Endothelial cell of umbilical vein (primary cell): ENCODE data around the gene SLC1A7. TPM values are rescaled to one million over a fixed set of nuclear protein-coding genes. Genes with fewer than 3 reads are reported as not detected.

Source experiments
- BruUV-seq: library from RNA; stranded (reverse); fragments of 400-500 nt; replicated peaks from 2 replicates; lab custom pipeline; 2021; lab: Mats Ljungman, UMichigan
- CTCF ChIA-PET: fragments of 300-600, 350-600 bp; sonication (Branson Sonifier 250); formaldehyde crosslinking; loops from one replicate; lab custom pipeline; 2021; ENCODE audit warnings: antibody characterized with exemption, inconsistent platforms; lab: Charles Lee
- POLR2A ChIA-PET: fragments of 300-600, 350-600 bp; sonication (Branson Sonifier 250); formaldehyde crosslinking; loops from one replicate; lab custom pipeline; 2021; ENCODE audit warnings: antibody characterized with exemption, inconsistent platforms; lab: Charles Lee
- DNase-seq: peaks from one replicate; pipeline ENCODE4 v3.0.0-alpha.2; 2011; ENCODE audit warnings: low read depth, low spot score
- FAIRE-seq: peaks from 2 replicates; lab custom pipeline; 2011; peaks lifted over from hg19 to GRCh38; lab: Jason Lieb, UNC
- H2AFZ ChIP-seq: 2 replicates; pipeline ENCODE4 v1.6.0; 2012; ENCODE audit warnings: low read depth, low read length, control low read depth, inconsistent platforms
- H3K27ac ChIP-seq: 2 replicates; pipeline ENCODE4 v1.5.1; 2011; ENCODE audit warnings: low read depth, mild to moderate bottlenecking, control low read depth, low read length, moderate library complexity; ENCODE audit not compliant: insufficient read depth
- H3K27me3 ChIP-seq, 2 experiments: 2 replicates each; pipeline versions ENCODE4 v1.6.0 to v1.6.1; 2011; ENCODE audit warnings: low read length in 2 of 2, mixed read lengths in 1 of 2; ENCODE audit not compliant: control insufficient read depth in 2 of 2, insufficient read depth in 2 of 2
- H3K36me3 ChIP-seq, 2 experiments: 2 replicates in 1 of 2; 3 replicates in 1 of 2; pipeline ENCODE4 v1.5.1; 2011; ENCODE audit warnings: low read length in 2 of 2, mild to moderate bottlenecking in 1 of 2, moderate library complexity in 1 of 2; ENCODE audit not compliant: control insufficient read depth in 2 of 2, insufficient read depth in 2 of 2; ENCODE audit errors: extremely low read depth in 1 of 2
- H3K4me1 ChIP-seq: 3 replicates; pipeline ENCODE4 v1.5.1; 2011; ENCODE audit warnings: mild to moderate bottlenecking, low read length; ENCODE audit not compliant: control insufficient read depth, insufficient read depth; ENCODE audit errors: extremely low read depth
- H3K4me2 ChIP-seq: 2 replicates; pipeline ENCODE4 v1.6.1; 2011; ENCODE audit warnings: low read length, control low read depth, mixed read lengths; ENCODE audit not compliant: insufficient read depth
- H3K4me3 ChIP-seq, 3 experiments: fragments of 200-600 bp in 1 of 3; sonication (generic), shearing (Covaris generic) in 1 of 3; replicated peaks in 1 of 3; 2 replicates each; pipeline ENCODE4 v1.5.1; 2011 to 2016; ENCODE audit warnings: control low read depth in 3 of 3, low read length in 3 of 3, mild to moderate bottlenecking in 2 of 3, inconsistent platforms in 1 of 3, low read depth in 1 of 3, moderate library complexity in 1 of 3; ENCODE audit not compliant: insufficient read depth in 1 of 3
- H3K79me2 ChIP-seq: 2 replicates; pipeline ENCODE4 v1.6.0; 2012; ENCODE audit warnings: low read length, inconsistent platforms; ENCODE audit not compliant: control insufficient read depth, insufficient read depth
- H3K9ac ChIP-seq: replicated peaks from 2 replicates; pipeline ENCODE3; 2011; ENCODE audit warnings: low read length, control low read depth; ENCODE audit not compliant: insufficient read depth; ENCODE audit errors: extremely low read depth
- H3K9me1 ChIP-seq: replicated peaks from 3 replicates; pipeline ENCODE4 v1.6.0; 2011; ENCODE audit warnings: mild to moderate bottlenecking, low read length; ENCODE audit not compliant: control insufficient read depth, insufficient read depth; ENCODE audit errors: extremely low read depth
- H3K9me3 ChIP-seq: replicated peaks from 2 replicates; pipeline ENCODE4 v1.5.1; 2012; ENCODE audit warnings: low read length, inconsistent platforms; ENCODE audit not compliant: control insufficient read depth, insufficient read depth
- H4K20me1 ChIP-seq: replicated peaks from 2 replicates; pipeline ENCODE3; 2011; ENCODE audit warnings: mild to moderate bottlenecking, low read length; ENCODE audit not compliant: control insufficient read depth, insufficient read depth; ENCODE audit errors: extremely low read depth
- EZH2 ChIP-seq: IDR thresholded peaks from 2 replicates; pipeline ENCODE4 v1.6.1; 2012; ENCODE audit warnings: borderline replicate concordance, low read depth, mild to moderate bottlenecking, moderate library complexity, low read length, inconsistent platforms; ENCODE audit not compliant: severe bottlenecking
- FOS ChIP-seq: IDR thresholded peaks from 2 replicates; pipeline ENCODE4 v1.6.1; 2011; ENCODE audit warnings: mild to moderate bottlenecking, low read length, moderate library complexity, borderline replicate concordance; ENCODE audit not compliant: insufficient read depth
- GATA2 ChIP-seq: IDR thresholded peaks from 2 replicates; pipeline ENCODE4 v1.7.0; 2011; ENCODE audit warnings: low read depth, mild to moderate bottlenecking, moderate library complexity, mixed read lengths, low read length; ENCODE audit not compliant: insufficient read length, insufficient read depth
- JUN ChIP-seq: IDR thresholded peaks from 2 replicates; pipeline ENCODE4 v1.6.1; 2011; ENCODE audit warnings: borderline replicate concordance, low read depth; ENCODE audit not compliant: insufficient read length, insufficient read depth
- MYC ChIP-seq: IDR thresholded peaks from one replicate; pipeline ENCODE4 v1.6.1; 2011; ENCODE audit warnings: mild to moderate bottlenecking, low read depth, low read length
- POLR2A ChIP-seq: IDR thresholded peaks from 2 replicates; pipeline ENCODE4 v1.6.1; 2012; ENCODE audit warnings: low read depth, mild to moderate bottlenecking, control low read depth, low read length
- dilution Hi-C: fragments of 300-500 bp; cut with MboI; formaldehyde crosslinking; loops from one replicate; pipeline ENCODE4 v1.15.0; 2019; ENCODE audit warnings: low sequenced_read_pairs; ENCODE audit not compliant: extremely low pct_ligation_motif_present
- intact Hi-C: fragments of 100-400 bp; cut with micrococcal nuclease; formaldehyde crosslinking; loops from one replicate; pipeline ENCODE4 v1.10.0; 2022
- polyA plus RNA-seq, 4 experiments: library from polyadenylated mRNA; depleted of rRNA in 3 of 4; stranded (reverse) in 3 of 4; unstranded in 1 of 4; fragments of >200 nt; gene quantifications; 2 replicates each; pipeline versions ENCODE4 v1.2.1 to v1.2.3, GENCODE V29; 2011 to 2012; ENCODE audit warnings: missing spikeins in 1 of 4
- total RNA-seq: library from RNA; stranded (reverse); gene quantifications from 2 replicates; pipeline ENCODE4 v1.2.3, GENCODE V29; 2021
- TF ChIP-seq, protein P1 (sequence below): IDR thresholded peaks from 2 replicates; pipeline ENCODE4 v1.6.1; 2011; ENCODE audit not compliant: insufficient read depth, insufficient read length

The SLC1A7 gene
- total and polyA plus RNA-seq, 2 donors (not counting 3 experiments of a cell fraction or from before 2014, with no cell fraction given): not detected

DNA sequence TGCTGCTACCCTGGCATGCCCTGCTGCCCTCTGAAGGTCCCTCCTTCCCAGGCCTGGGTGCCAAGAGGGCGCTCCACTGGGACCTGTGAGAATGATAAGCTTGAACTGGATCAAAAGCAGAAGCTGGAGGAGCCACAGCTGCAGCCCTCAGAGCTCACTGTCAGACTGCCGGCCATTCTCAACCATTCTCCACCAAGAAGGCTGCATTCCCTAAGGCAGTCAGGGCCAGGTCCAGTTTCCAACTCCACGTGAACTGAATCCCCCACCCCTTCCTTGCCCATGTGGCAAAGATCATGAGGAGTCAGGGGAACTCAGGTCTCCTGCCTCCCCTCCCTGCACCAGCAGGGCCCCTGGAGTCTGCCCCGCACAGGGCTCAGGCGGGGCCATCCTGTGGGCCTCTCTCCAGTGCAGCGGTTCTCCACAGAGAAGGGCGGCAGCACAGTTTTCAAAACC lies 19.5 kb downstream of the SLC1A7 start:
- Histone ChIP-seq H3K9me1 (no peaks in the 10 kb centered on the region), H3K79me2 (no peaks in the 10 kb centered on the region), H3K4me2 (no peak overlapping the region), H3K27me3 (peaks cover 0 to 7% of the 10 kb centered on the region in 2 experiments), H3K27ac (no peak overlapping the region), H3K9me3 (no peaks in the 10 kb centered on the region), H2AFZ (no peak overlapping the region), H3K9ac (no peak overlapping the region), H3K4me1 (no peaks in the 10 kb centered on the region), H3K36me3 (no peaks in the 10 kb centered on the region), H4K20me1 (no peaks in the 10 kb centered on the region), H3K4me3 (no peak overlapping the region)
- dilution Hi-C loops: no loop called here
- no TSS peak for BruUV-seq
- ChIA-PET POLR2A (no interaction called here), CTCF (interaction anchor here (1.0 to 1.3 kb wide), 2 partner anchors 59 to 135 kb away, joined by 3 read pairs; no protein-coding TSS in a partner anchor)
- intact Hi-C loops: no loop called here
- TF ChIP-seq, protein P1, sequence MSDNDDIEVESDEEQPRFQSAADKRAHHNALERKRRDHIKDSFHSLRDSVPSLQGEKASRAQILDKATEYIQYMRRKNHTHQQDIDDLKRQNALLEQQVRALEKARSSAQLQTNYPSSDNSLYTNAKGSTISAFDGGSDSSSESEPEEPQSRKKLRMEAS: no peak
- TF ChIP-seq EZH2 (no peak), JUN (no peak), POLR2A (no peak), MYC (no peak), FOS (no peak), GATA2 (no peak)
- no peak for DNase-seq
- no peak for FAIRE-seq
